ENCODE measurements around the gene AIF1.

DNA sequence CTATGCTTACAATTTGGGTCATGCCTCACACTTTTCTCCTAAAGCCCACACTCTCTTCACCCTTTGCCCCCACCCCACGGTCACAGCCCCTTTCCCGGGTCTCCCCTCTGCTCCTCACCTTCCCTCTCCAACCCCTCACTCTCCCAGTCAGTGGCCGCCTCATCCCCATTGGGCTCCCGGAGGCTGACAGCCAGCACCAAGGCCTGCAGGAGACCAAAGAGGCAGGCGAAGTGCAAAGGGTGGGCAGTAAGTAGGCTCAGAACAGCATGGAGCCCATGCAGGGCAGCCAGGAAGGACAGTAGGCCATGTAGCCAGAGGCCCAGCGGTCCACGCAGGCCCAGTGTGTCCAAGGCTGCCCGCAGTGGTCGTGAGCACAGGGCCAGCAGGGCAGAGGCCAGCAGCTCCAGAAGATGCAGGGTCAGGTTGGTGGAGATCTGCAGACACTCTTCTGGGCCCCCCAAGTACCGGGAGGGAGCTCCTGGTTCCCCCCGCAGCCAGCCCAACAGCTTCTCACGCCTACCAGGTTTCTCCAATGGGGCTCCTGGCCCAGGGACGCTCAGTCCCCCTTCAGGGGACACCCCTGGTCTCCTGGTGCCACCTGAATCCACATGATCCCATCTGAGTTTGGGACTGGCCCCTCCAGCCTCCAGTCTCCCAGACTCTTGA lies 44.1 kb downstream of the AIF1 start:
- TF ChIP-seq, protein P1, sequence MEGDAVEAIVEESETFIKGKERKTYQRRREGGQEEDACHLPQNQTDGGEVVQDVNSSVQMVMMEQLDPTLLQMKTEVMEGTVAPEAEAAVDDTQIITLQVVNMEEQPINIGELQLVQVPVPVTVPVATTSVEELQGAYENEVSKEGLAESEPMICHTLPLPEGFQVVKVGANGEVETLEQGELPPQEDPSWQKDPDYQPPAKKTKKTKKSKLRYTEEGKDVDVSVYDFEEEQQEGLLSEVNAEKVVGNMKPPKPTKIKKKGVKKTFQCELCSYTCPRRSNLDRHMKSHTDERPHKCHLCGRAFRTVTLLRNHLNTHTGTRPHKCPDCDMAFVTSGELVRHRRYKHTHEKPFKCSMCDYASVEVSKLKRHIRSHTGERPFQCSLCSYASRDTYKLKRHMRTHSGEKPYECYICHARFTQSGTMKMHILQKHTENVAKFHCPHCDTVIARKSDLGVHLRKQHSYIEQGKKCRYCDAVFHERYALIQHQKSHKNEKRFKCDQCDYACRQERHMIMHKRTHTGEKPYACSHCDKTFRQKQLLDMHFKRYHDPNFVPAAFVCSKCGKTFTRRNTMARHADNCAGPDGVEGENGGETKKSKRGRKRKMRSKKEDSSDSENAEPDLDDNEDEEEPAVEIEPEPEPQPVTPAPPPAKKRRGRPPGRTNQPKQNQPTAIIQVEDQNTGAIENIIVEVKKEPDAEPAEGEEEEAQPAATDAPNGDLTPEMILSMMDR (IDR thresholded peaks at IDR 0.05), result no peak
- TF ChIP-seq POLR2A (IDR thresholded peaks at IDR 0.05), result no peak

All from breast epithelium (tissue), 3 donors.